ENCODE results near the gene TMEM120B.

Gene TMEM120B

DNA sequence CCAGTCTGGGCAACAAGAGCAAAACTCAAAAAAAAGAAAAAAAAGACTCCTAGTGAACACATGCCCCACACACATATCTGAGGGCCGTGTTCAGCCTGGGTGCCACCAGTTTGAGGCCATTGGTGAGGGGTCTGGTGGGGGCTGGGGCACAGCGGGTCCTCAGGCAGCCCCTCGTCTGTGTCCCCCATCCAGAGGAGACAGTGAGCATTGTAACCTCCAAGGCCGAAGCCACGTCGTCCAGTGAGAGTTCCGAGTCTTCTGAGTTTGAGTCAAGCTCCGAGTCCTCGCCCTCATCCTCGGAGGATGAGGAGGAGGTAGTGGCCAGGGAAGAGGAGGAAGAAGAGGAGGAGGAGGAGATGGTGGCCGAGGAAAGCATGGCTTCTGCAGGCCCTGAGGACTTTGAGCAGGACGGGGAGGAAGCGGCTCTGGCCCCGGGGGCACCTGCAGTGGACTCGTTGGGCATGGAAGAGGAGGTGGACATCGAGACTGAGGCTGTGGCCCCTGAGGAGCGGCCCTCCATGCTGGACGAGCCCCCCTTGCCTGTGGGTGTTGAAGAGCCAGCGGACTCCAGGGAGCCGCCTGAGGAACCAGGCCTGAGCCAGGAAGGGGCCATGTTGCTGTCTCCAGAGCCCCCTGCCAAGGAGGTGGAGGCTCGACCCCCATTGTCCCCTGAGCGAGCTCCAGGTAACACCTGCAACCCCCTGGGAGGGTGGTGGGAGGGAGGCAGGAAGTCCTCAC, 106.8 kb downstream of the TMEM120B start:
- Histone ChIP-seq H3K9ac (ENCODE audit: low read length) (no peak overlapping the region), H3K4me3 (ENCODE audit: insufficient read depth in 1 of 2, low read depth in 1 of 2, low read length in 2 of 2) (no peak overlapping the region), H3K4me2 (ENCODE audit: low read length, poor library complexity, severe bottlenecking) (no peak overlapping the region), H3K27me3 (ENCODE audit: control insufficient read depth in 1 of 2, insufficient read depth in 1 of 2, low read length in 2 of 2) (no peaks in the 10 kb centered on the region), H2BK12ac (ENCODE audit: low read length in 2 of 2) (no peak overlapping the region), H3K4ac (ENCODE audit: low read depth in 1 of 2, low read length in 2 of 2) (no peak overlapping the region), H2BK5ac (ENCODE audit: low read depth, low read length, poor library complexity, severe bottlenecking) (no peak overlapping the region), H3K27ac (ENCODE audit: low read length, poor library complexity, severe bottlenecking) (no peak overlapping the region), H3K79me1 (replicated peaks; ENCODE audit: low read length, poor library complexity, severe bottlenecking) (peaks cover 47% of the 10 kb centered on the region), H4K91ac (ENCODE audit: low read length) (no peak overlapping the region), H2AK5ac (ENCODE audit: low read length, severe bottlenecking) (no peak overlapping the region), H2BK120ac (ENCODE audit: low read depth, low read length) (no peak overlapping the region), H4K8ac (ENCODE audit: low read length) (no peak overlapping the region), H3K23ac (ENCODE audit: low read length in 2 of 2) (no peak overlapping the region), H3K14ac (ENCODE audit: low read length in 2 of 2) (no peak overlapping the region), H2BK15ac (ENCODE audit: low read depth, poor library complexity, severe bottlenecking) (no peak overlapping the region), H3K18ac (ENCODE audit: low read depth in 1 of 2, low read length in 2 of 2) (no peak overlapping the region), H3K4me1 (ENCODE audit: control insufficient read depth, insufficient read depth, low read depth, low read length) (no peaks in the 10 kb centered on the region), H3K36me3 (ENCODE audit: control insufficient read depth in 1 of 2, insufficient read depth in 2 of 2, low read depth in 1 of 2, low read length in 2 of 2) (peaks cover 82 to 87% of the 10 kb centered on the region in 2 experiments), H3K9me3 (ENCODE audit: control insufficient read depth, low read length) (no peaks in the 10 kb centered on the region), H2AFZ (ENCODE audit: low read depth, low read length) (no peak overlapping the region)
- DNase-seq = no peak
- WGBS = 96% methylated on average over 22 of the region's 22 CpGs

GRCh38 chr12:121820056-121820455, 107.5 kb downstream of the TMEM120B start:
- no peak overlapping the region for H3K27ac ChIP-seq (ENCODE audit: low read length, poor library complexity, severe bottlenecking)
- no peak overlapping the region for H3K18ac ChIP-seq (ENCODE audit: low read depth in 1 of 2, low read length in 2 of 2)

DNA sequence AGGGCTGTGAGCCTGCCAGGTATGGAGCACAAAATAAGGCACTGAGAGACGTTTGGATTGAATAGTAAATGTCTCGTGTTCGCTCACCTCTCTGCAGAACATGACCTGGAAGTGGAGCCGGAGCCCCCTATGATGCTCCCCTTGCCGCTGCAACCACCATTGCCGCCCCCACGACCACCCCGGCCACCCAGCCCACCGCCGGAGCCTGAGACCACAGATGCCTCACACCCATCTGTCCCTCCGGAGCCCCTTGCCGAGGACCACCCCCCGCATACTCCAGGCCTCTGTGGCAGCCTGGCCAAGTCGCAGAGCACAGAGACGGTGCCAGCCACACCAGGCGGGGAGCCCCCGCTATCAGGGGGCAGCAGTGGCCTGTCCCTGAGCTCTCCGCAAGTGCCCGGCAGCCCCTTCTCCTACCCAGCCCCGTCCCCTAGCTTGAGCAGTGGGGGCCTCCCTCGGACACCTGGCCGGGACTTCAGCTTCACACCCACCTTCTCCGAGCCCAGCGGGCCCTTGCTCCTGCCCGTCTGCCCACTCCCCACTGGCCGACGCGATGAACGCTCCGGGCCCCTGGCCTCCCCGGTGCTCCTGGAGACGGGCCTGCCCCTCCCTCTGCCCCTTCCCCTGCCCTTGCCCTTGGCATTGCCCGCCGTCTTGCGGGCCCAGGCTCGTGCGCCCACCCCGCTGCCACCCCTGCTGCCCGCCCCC, 110.0 kb downstream of the TMEM120B start:
- no peak overlapping the region for H2BK5ac ChIP-seq (ENCODE audit: low read depth, low read length, poor library complexity, severe bottlenecking)
- 98% methylated on average over 39 of the region's 39 CpGs for WGBS
- H3K23ac ChIP-seq (ENCODE audit: low read length in 2 of 2) = no peak overlapping the region
- H3K36me3 ChIP-seq (ENCODE audit: control insufficient read depth in 1 of 2, insufficient read depth in 2 of 2, low read depth in 1 of 2, low read length in 2 of 2) = peaks cover 75 to 82% of the 10 kb centered on the region in 2 experiments
- no peak overlapping the region for H4K8ac ChIP-seq (ENCODE audit: low read length)
- no peak overlapping the region for H3K4me2 ChIP-seq (ENCODE audit: low read length, poor library complexity, severe bottlenecking)
- no peak overlapping the region for H3K4ac ChIP-seq (ENCODE audit: low read depth in 1 of 2, low read length in 2 of 2)
- H2BK15ac ChIP-seq (ENCODE audit: low read depth, poor library complexity, severe bottlenecking) = no peak overlapping the region
- H2AK5ac ChIP-seq (ENCODE audit: low read length, severe bottlenecking) = no peak overlapping the region
- no peak overlapping the region for H3K4me3 ChIP-seq (ENCODE audit: insufficient read depth in 1 of 2, low read depth in 1 of 2, low read length in 2 of 2)
- no peaks in the 10 kb centered on the region for H3K27me3 ChIP-seq (ENCODE audit: control insufficient read depth in 1 of 2, insufficient read depth in 1 of 2, low read length in 2 of 2)
- H3K18ac ChIP-seq (ENCODE audit: low read depth in 1 of 2, low read length in 2 of 2) = no peak overlapping the region
- H3K4me1 ChIP-seq (ENCODE audit: control insufficient read depth, insufficient read depth, low read depth, low read length) = no peaks in the 10 kb centered on the region
- no peak overlapping the region for H2BK12ac ChIP-seq (ENCODE audit: low read length in 2 of 2)
- no peak overlapping the region for H3K27ac ChIP-seq (ENCODE audit: low read length, poor library complexity, severe bottlenecking)
- H3K9me3 ChIP-seq (ENCODE audit: control insufficient read depth, low read length) = no peaks in the 10 kb centered on the region
- H2AFZ ChIP-seq (ENCODE audit: low read depth, low read length) = no peak overlapping the region
- H3K9ac ChIP-seq (ENCODE audit: low read length) = no peak overlapping the region
- no peak overlapping the region for H2BK120ac ChIP-seq (ENCODE audit: low read depth, low read length)
- no peak overlapping the region for H4K91ac ChIP-seq (ENCODE audit: low read length)
- H3K14ac ChIP-seq (ENCODE audit: low read length in 2 of 2) = no peak overlapping the region
- peaks cover 49% of the 10 kb centered on the region for H3K79me1 ChIP-seq (replicated peaks; ENCODE audit: low read length, poor library complexity, severe bottlenecking)
- no peak for DNase-seq

More at GRCh38 chr12:121820056-121820455, 107.5 kb downstream of the TMEM120B start:
- Histone ChIP-seq H3K27me3 (ENCODE audit: control insufficient read depth in 1 of 2, insufficient read depth in 1 of 2, low read length in 2 of 2) (no peaks in the 10 kb centered on the region), H3K4me1 (ENCODE audit: control insufficient read depth, insufficient read depth, low read depth, low read length) (no peaks in the 10 kb centered on the region), H3K9ac (ENCODE audit: low read length) (no peak overlapping the region), H3K23ac (ENCODE audit: low read length in 2 of 2) (no peak overlapping the region), H3K14ac (ENCODE audit: low read length in 2 of 2) (no peak overlapping the region), H2BK12ac (ENCODE audit: low read length in 2 of 2) (no peak overlapping the region), H3K79me1 (replicated peaks; ENCODE audit: low read length, poor library complexity, severe bottlenecking) (peaks cover 45% of the 10 kb centered on the region), H3K4me3 (ENCODE audit: insufficient read depth in 1 of 2, low read depth in 1 of 2, low read length in 2 of 2) (no peak overlapping the region), H4K91ac (ENCODE audit: low read length) (peak overlapping the region; percentile 11), H3K9me3 (ENCODE audit: control insufficient read depth, low read length) (no peaks in the 10 kb centered on the region), H2BK15ac (ENCODE audit: low read depth, poor library complexity, severe bottlenecking) (no peak overlapping the region), H4K8ac (ENCODE audit: low read length) (peak overlapping the region; percentile 51), H2BK5ac (ENCODE audit: low read depth, low read length, poor library complexity, severe bottlenecking) (no peak overlapping the region), H3K4ac (ENCODE audit: low read depth in 1 of 2, low read length in 2 of 2) (no peak overlapping the region), H3K4me2 (ENCODE audit: low read length, poor library complexity, severe bottlenecking) (no peak overlapping the region), H2AK5ac (ENCODE audit: low read length, severe bottlenecking) (no peak overlapping the region), H3K36me3 (ENCODE audit: control insufficient read depth in 1 of 2, insufficient read depth in 2 of 2, low read depth in 1 of 2, low read length in 2 of 2) (peaks cover 82 to 85% of the 10 kb centered on the region in 2 experiments), H2BK120ac (ENCODE audit: low read depth, low read length) (no peak overlapping the region), H2AFZ (ENCODE audit: low read depth, low read length) (no peak overlapping the region)
- no peak for DNase-seq
- 93% methylated on average over 6 of the region's 7 CpGs for WGBS

DNA sequence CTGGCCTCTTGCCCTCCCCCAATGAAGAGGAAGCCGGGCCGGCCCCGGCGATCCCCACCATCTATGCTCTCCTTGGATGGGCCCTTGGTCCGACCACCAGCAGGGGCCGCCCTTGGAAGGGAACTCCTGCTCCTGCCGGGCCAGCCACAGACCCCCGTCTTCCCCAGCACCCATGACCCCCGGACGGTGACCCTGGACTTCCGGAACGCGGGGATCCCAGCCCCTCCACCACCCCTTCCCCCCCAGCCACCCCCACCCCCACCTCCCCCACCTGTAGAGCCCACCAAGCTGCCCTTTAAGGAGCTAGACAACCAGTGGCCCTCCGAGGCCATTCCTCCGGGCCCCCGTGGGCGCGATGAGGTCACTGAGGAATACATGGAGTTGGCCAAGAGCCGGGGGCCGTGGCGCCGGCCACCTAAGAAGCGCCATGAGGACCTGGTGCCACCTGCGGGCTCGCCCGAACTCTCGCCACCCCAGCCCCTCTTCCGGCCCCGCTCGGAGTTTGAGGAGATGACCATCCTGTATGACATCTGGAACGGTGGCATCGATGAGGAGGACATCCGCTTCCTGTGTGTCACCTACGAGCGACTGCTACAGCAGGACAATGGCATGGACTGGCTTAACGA, 110.7 kb downstream of the TMEM120B start:
- Histone ChIP-seq H3K4me1 (ENCODE audit: control insufficient read depth, insufficient read depth, low read depth, low read length) (no peaks in the 10 kb centered on the region), H4K91ac (ENCODE audit: low read length) (no peak overlapping the region), H3K4me3 (ENCODE audit: insufficient read depth in 1 of 2, low read depth in 1 of 2, low read length in 2 of 2) (no peak overlapping the region), H4K8ac (ENCODE audit: low read length) (no peak overlapping the region), H3K23ac (ENCODE audit: low read length in 2 of 2) (no peak overlapping the region), H2AFZ (ENCODE audit: low read depth, low read length) (no peak overlapping the region), H2BK120ac (ENCODE audit: low read depth, low read length) (no peak overlapping the region), H2BK15ac (ENCODE audit: low read depth, poor library complexity, severe bottlenecking) (no peak overlapping the region), H3K4me2 (ENCODE audit: low read length, poor library complexity, severe bottlenecking) (no peak overlapping the region), H3K9ac (ENCODE audit: low read length) (no peak overlapping the region), H2BK12ac (ENCODE audit: low read length in 2 of 2) (no peak overlapping the region), H3K18ac (ENCODE audit: low read depth in 1 of 2, low read length in 2 of 2) (no peak overlapping the region), H2BK5ac (ENCODE audit: low read depth, low read length, poor library complexity, severe bottlenecking) (no peak overlapping the region), H3K27me3 (ENCODE audit: control insufficient read depth in 1 of 2, insufficient read depth in 1 of 2, low read length in 2 of 2) (no peaks in the 10 kb centered on the region), H3K14ac (ENCODE audit: low read length in 2 of 2) (no peak overlapping the region), H2AK5ac (ENCODE audit: low read length, severe bottlenecking) (no peak overlapping the region), H3K27ac (ENCODE audit: low read length, poor library complexity, severe bottlenecking) (no peak overlapping the region), H3K36me3 (ENCODE audit: control insufficient read depth in 1 of 2, insufficient read depth in 2 of 2, low read depth in 1 of 2, low read length in 2 of 2) (peaks cover 75 to 82% of the 10 kb centered on the region in 2 experiments), H3K4ac (ENCODE audit: low read depth in 1 of 2, low read length in 2 of 2) (no peak overlapping the region), H3K9me3 (ENCODE audit: control insufficient read depth, low read length) (no peaks in the 10 kb centered on the region), H3K79me1 (replicated peaks; ENCODE audit: low read length, poor library complexity, severe bottlenecking) (peaks cover 50% of the 10 kb centered on the region)
- WGBS = 94% methylated on average over 25 of the region's 36 CpGs
- DNase-seq = no peak

Data from mesenchymal stem cell (in vitro differentiated cells and primary cell).